Stimulated activated CD8-positive, alpha-beta memory T cell treated with anti-CD3 and anti-CD28 coated beads, Interleukin-15, amount 100 ng/mL, for 4 hours (primary cell): Measurements from ENCODE around the gene PRSS1.

Source experiments
- DNase-seq, 2 donors: peaks; one replicate each; pipeline ENCODE4 v3.0.0-alpha.2; 2020; ENCODE audit warnings: low read depth in 2 of 2

Gene PRSS1

GRCh38 chr7:142792593-142792992, 43.3 kb downstream of the PRSS1 start:
- DNase-seq, result no peak

- no peak for DNase-seq
Measured at GRCh38 chr7:142793156-142793555, 43.9 kb downstream of the PRSS1 start.

GRCh38 chr7:142795339-142795863, 46.1 kb downstream of the PRSS1 start:
- DNase-seq, result peak; percentile 53 to 58

- no peak for DNase-seq
Measured at GRCh38 chr7:142796001-142796500, 46.8 kb downstream of the PRSS1 start.

GRCh38 chr7:142796501-142797390, 47.5 kb downstream of the PRSS1 start:
- no peak for DNase-seq

- no peak for DNase-seq
Measured at GRCh38 chr7:142797391-142798377, 48.4 kb downstream of the PRSS1 start.

- no peak for DNase-seq
Measured at GRCh38 chr7:142798451-142799436, 49.5 kb downstream of the PRSS1 start.

GRCh38 chr7:142799437-142799835, 50.2 kb downstream of the PRSS1 start:
- DNase-seq, result no peak

- DNase-seq, result no peak
Measured at GRCh38 chr7:142800088-142800487, 50.8 kb downstream of the PRSS1 start.

GRCh38 chr7:142800699-142801260, 51.5 kb downstream of the PRSS1 start:
- DNase-seq, result no peak

GRCh38 chr7:142801601-142802295, 52.5 kb downstream of the PRSS1 start:
- DNase-seq, result no peak

- no peak for DNase-seq
Measured at GRCh38 chr7:142802301-142802700, 53.0 kb downstream of the PRSS1 start.
